Esophagus muscularis mucosa (tissue), 4 donors: ENCODE results near the gene GYPC.

Source experiments
- EP300 ChIP-seq: sonication (generic); formaldehyde crosslinking; IDR thresholded peaks from one replicate; pipeline ENCODE4 v1.6.1; 2017; ENCODE audit warnings: antibody characterized with exemption
- POLR2A ChIP-seq: fragments of 450-650 bp; IDR thresholded peaks from one replicate; pipeline ENCODE4 v1.6.1; 2017; ENCODE audit warnings: antibody characterized with exemption, moderate library complexity, mild to moderate bottlenecking, low read depth
- TF ChIP-seq, protein P1 (sequence below), 3 experiments: fragments of 200-600 bp in 2 of 3; fragments of 450-650 bp in 1 of 3; sonication (generic) in 2 of 3; IDR thresholded peaks; one replicate each; pipeline ENCODE4 v1.5.1; 2017 to 2019; ENCODE audit warnings: antibody characterized with exemption in 3 of 3, mild to moderate bottlenecking in 2 of 3, moderate library complexity in 1 of 3

DNA sequence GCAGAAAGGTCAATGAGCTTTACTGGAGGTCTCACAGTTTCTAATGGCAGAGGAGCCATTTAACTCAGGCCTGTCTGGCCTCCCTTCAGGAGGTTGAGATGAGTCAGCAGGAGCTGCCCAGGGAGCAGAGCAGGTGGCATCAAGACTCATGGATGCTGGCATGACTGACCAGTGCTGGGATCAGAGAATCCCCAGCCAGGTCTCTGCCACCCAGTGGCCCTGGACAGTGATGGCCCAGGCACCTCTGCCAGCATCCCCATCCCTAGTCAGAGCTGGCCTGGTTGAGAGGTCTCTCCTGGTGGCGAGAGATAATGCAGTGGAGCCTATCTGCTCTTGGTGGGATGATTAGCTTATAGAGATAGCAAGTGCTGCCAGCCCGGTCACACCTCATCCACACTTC, 43.1 kb downstream of the GYPC start:
- TF ChIP-seq, protein P1, sequence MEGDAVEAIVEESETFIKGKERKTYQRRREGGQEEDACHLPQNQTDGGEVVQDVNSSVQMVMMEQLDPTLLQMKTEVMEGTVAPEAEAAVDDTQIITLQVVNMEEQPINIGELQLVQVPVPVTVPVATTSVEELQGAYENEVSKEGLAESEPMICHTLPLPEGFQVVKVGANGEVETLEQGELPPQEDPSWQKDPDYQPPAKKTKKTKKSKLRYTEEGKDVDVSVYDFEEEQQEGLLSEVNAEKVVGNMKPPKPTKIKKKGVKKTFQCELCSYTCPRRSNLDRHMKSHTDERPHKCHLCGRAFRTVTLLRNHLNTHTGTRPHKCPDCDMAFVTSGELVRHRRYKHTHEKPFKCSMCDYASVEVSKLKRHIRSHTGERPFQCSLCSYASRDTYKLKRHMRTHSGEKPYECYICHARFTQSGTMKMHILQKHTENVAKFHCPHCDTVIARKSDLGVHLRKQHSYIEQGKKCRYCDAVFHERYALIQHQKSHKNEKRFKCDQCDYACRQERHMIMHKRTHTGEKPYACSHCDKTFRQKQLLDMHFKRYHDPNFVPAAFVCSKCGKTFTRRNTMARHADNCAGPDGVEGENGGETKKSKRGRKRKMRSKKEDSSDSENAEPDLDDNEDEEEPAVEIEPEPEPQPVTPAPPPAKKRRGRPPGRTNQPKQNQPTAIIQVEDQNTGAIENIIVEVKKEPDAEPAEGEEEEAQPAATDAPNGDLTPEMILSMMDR (IDR thresholded peaks at IDR 0.05) = no peak
- TF ChIP-seq POLR2A = no peak
- TF ChIP-seq EP300 = no peak
